Astrocyte (in vitro differentiated cells and primary cell): ENCODE data around the gene PLD1. TPM values are rescaled to one million over a fixed set of nuclear protein-coding genes. Genes with fewer than 3 reads are reported as not detected.

Experiments
- DNase-seq: peaks from one replicate; pipeline ENCODE4 v3.0.0-alpha.2; 2010; ENCODE audit warnings: low read depth
- FAIRE-seq: peaks from 2 replicates; lab custom pipeline; 2011; peaks lifted over from hg19 to GRCh38; lab: Jason Lieb, UNC
- H2AFZ ChIP-seq: 2 replicates; pipeline ENCODE4 v1.6.0; 2012; ENCODE audit warnings: low read depth, low read length, inconsistent platforms
- H3K27ac ChIP-seq: 2 replicates; pipeline ENCODE4 v1.5.1; 2011; ENCODE audit warnings: low read depth, low read length, inconsistent platforms
- H3K27me3 ChIP-seq: 2 replicates; pipeline ENCODE4 v1.6.0; 2011; ENCODE audit warnings: low read length, inconsistent platforms; ENCODE audit not compliant: insufficient read depth
- H3K36me3 ChIP-seq: 2 replicates; pipeline ENCODE4 v1.5.1; 2011; ENCODE audit warnings: low read length, inconsistent platforms; ENCODE audit not compliant: insufficient read depth
- H3K4me1 ChIP-seq: 2 replicates; pipeline ENCODE4 v1.5.1; 2011; ENCODE audit warnings: low read length, inconsistent platforms; ENCODE audit not compliant: insufficient read depth
- H3K4me2 ChIP-seq: 2 replicates; pipeline ENCODE4 v1.6.0; 2012; ENCODE audit warnings: low read length, inconsistent platforms
- H3K4me3 ChIP-seq: 2 replicates; pipeline ENCODE4 v1.5.1; 2011; ENCODE audit warnings: low read depth, mild to moderate bottlenecking, low read length, inconsistent platforms; ENCODE audit not compliant: insufficient read depth
- H3K79me2 ChIP-seq: 2 replicates; pipeline ENCODE4 v1.6.0; 2012; ENCODE audit warnings: mild to moderate bottlenecking, low read length, inconsistent platforms; ENCODE audit not compliant: insufficient read depth
- H3K9ac ChIP-seq: 2 replicates; pipeline ENCODE4 v1.6.0; 2012; ENCODE audit warnings: mild to moderate bottlenecking, low read length, inconsistent platforms
- H3K9me3 ChIP-seq: 2 replicates; pipeline ENCODE4 v1.5.1; 2012; ENCODE audit warnings: low read depth, mild to moderate bottlenecking, low read length, inconsistent platforms; ENCODE audit not compliant: insufficient read depth
- H4K20me1 ChIP-seq: 2 replicates; pipeline ENCODE4 v1.6.0; 2012; ENCODE audit warnings: low read length, inconsistent platforms; ENCODE audit not compliant: insufficient read depth
- H3K27ac Mint-ChIP-seq: one replicate; pipeline ENCODE4 v1.8.0; 2021; ENCODE audit warnings: mild to moderate bottlenecking, mixed read lengths; ENCODE audit not compliant: unreplicated experiment
- H3K27me3 Mint-ChIP-seq: one replicate; pipeline ENCODE4 v1.8.0; 2021; ENCODE audit warnings: low read depth, mixed read lengths; ENCODE audit not compliant: unreplicated experiment
- H3K36me3 Mint-ChIP-seq: one replicate; pipeline ENCODE4 v1.8.0; 2021; ENCODE audit warnings: low read depth, mixed read lengths; ENCODE audit not compliant: unreplicated experiment
- H3K4me1 Mint-ChIP-seq: one replicate; pipeline ENCODE4 v1.8.0; 2021; ENCODE audit warnings: low read depth, mixed read lengths; ENCODE audit not compliant: unreplicated experiment
- H3K4me3 Mint-ChIP-seq: one replicate; pipeline ENCODE4 v1.8.0; 2021; ENCODE audit warnings: mild to moderate bottlenecking, moderate library complexity, mixed read lengths; ENCODE audit not compliant: unreplicated experiment
- H3K9me3 Mint-ChIP-seq: one replicate; pipeline ENCODE4 v1.8.0; 2021; ENCODE audit warnings: mild to moderate bottlenecking, mixed read lengths; ENCODE audit not compliant: unreplicated experiment
- EZH2 ChIP-seq: IDR thresholded peaks from 2 replicates; pipeline ENCODE4 v1.6.1; 2012; ENCODE audit warnings: mild to moderate bottlenecking, low read length, inconsistent platforms; ENCODE audit not compliant: insufficient read depth
- total RNA-seq: library from RNA; stranded (reverse); gene quantifications from 2 replicates; pipeline ENCODE4 v1.2.1, GENCODE V29; 2021
- TF ChIP-seq, protein P1 (sequence below): IDR thresholded peaks from 2 replicates; pipeline ENCODE4 v1.5.1; 2011; ENCODE audit warnings: low read depth, mild to moderate bottlenecking, inconsistent platforms, low read length, moderate library complexity; ENCODE audit not compliant: insufficient read depth

The PLD1 gene
- total RNA-seq, 1 donor from 2014 or later, result 21.5 TPM

DNA sequence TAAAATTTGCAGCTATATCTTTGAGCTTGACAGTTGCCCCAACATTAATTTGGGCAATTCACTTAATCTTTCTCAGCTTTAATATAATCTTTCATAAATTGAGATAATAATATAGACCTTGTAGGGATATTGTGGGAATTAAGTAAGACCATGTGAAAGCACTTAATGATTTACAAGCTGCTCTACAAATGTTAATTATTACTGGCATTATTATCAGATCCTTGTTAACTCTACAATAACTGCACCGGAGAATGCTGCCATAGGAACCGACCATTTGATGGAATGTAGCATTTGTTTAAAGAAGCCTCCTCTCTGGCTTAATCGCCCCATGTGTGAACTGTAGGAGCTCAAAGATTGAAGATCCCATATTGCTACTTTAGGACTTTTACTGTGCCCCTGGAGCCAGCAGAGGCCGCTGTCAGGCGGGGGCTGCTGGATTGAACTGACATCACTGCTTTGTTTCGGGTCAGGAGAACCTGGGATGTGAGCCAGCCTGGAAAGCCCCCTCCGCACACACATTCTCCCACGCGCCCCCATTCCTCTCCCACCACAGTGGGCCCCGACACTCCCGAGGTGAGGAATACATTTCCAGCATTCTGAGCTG, 195.9 kb downstream of the PLD1 start:
- peaks cover 4% of the 10 kb centered on the region for H3K9me3 Mint-ChIP-seq
- H3K36me3 ChIP-seq, result no peaks in the 10 kb centered on the region
- no peaks in the 10 kb centered on the region for H3K79me2 ChIP-seq
- no peaks in the 10 kb centered on the region for H3K27me3 Mint-ChIP-seq
- no peak overlapping the region for H3K4me2 ChIP-seq
- TF ChIP-seq, protein P1, sequence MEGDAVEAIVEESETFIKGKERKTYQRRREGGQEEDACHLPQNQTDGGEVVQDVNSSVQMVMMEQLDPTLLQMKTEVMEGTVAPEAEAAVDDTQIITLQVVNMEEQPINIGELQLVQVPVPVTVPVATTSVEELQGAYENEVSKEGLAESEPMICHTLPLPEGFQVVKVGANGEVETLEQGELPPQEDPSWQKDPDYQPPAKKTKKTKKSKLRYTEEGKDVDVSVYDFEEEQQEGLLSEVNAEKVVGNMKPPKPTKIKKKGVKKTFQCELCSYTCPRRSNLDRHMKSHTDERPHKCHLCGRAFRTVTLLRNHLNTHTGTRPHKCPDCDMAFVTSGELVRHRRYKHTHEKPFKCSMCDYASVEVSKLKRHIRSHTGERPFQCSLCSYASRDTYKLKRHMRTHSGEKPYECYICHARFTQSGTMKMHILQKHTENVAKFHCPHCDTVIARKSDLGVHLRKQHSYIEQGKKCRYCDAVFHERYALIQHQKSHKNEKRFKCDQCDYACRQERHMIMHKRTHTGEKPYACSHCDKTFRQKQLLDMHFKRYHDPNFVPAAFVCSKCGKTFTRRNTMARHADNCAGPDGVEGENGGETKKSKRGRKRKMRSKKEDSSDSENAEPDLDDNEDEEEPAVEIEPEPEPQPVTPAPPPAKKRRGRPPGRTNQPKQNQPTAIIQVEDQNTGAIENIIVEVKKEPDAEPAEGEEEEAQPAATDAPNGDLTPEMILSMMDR, result peak; percentile 65
- no peak for TF ChIP-seq EZH2
- H3K4me1 Mint-ChIP-seq, result peaks cover 5% of the 10 kb centered on the region
- no peak overlapping the region for H3K9ac ChIP-seq
- no peaks in the 10 kb centered on the region for H4K20me1 ChIP-seq
- peak overlapping the region; percentile 38 for H2AFZ ChIP-seq
- no peaks in the 10 kb centered on the region for H3K27me3 ChIP-seq
- FAIRE-seq (no peak), DNase-seq (peak; percentile 41)
- H3K9me3 ChIP-seq, result peaks cover 4% of the 10 kb centered on the region
- H3K27ac ChIP-seq, result no peak overlapping the region
- peak overlapping the region; percentile 28 for H3K27ac Mint-ChIP-seq
- H3K4me1 ChIP-seq, result no peaks in the 10 kb centered on the region
- no peak overlapping the region for H3K4me3 ChIP-seq
- peaks cover 26% of the 10 kb centered on the region for H3K36me3 Mint-ChIP-seq
- no peak overlapping the region for H3K4me3 Mint-ChIP-seq

- Mint-ChIP-seq H3K4me1 (peaks cover 5% of the 10 kb centered on the region), H3K27ac (no peak overlapping the region), H3K27me3 (no peaks in the 10 kb centered on the region), H3K36me3 (peaks cover 5% of the 10 kb centered on the region), H3K9me3 (no peaks in the 10 kb centered on the region), H3K4me3 (no peak overlapping the region)
- no peaks in the 10 kb centered on the region for H3K9me3 ChIP-seq
- no peak overlapping the region for H3K4me3 ChIP-seq
- no peaks in the 10 kb centered on the region for H3K36me3 ChIP-seq
- H4K20me1 ChIP-seq, result no peaks in the 10 kb centered on the region
- no peaks in the 10 kb centered on the region for H3K79me2 ChIP-seq
- peaks cover 3% of the 10 kb centered on the region for H3K4me1 ChIP-seq
- H3K4me2 ChIP-seq, result no peak overlapping the region
- no peaks in the 10 kb centered on the region for H3K27me3 ChIP-seq
- FAIRE-seq (no peak), DNase-seq (no peak)
- H3K27ac ChIP-seq, result no peak overlapping the region
- TF ChIP-seq, protein P1, result no peak
- TF ChIP-seq EZH2, result no peak
- H2AFZ ChIP-seq, result no peak overlapping the region
- H3K9ac ChIP-seq, result no peak overlapping the region
Observed at GRCh38 chr3:171607452-171607851, 202.8 kb downstream of the PLD1 start.

DNA sequence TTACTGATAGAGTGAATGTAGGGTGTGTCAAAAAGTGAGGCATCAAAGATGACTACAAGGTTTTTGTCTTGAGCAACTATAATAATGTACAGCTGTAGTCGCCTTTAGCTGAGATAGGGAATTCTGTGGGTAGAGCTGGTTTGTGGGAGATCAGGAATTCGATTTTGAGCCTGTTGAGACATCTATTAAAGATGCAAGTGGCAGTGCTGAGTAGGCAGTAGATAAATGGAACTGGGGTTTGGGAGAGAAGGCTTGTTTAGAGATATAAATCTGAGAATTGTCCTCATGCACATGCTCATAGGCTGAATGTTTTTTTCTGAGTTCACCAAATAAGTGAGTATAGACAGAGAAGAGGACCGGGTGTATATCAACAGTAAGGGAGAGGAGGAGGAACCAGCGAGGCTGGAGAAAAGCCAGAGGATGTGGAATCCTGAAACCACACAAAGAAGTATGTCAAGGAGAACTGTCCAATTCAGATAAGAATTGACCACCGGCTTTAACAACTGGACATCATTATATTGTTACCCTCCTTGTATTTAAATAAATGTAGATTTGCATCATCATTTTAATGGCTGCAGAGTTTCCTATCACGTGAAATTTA, 204.0 kb downstream of the PLD1 start:
- Histone ChIP-seq H3K4me2 (no peak overlapping the region), H3K9ac (no peak overlapping the region), H3K4me3 (no peak overlapping the region), H3K36me3 (no peaks in the 10 kb centered on the region), H3K79me2 (no peaks in the 10 kb centered on the region), H3K27ac (no peak overlapping the region), H3K9me3 (no peaks in the 10 kb centered on the region), H3K27me3 (no peaks in the 10 kb centered on the region), H3K4me1 (peaks cover 3% of the 10 kb centered on the region), H2AFZ (no peak overlapping the region), H4K20me1 (no peaks in the 10 kb centered on the region)
- H3K9me3 Mint-ChIP-seq, result no peaks in the 10 kb centered on the region
- H3K4me3 Mint-ChIP-seq, result no peak overlapping the region
- peak; percentile 75 for DNase-seq
- peaks cover 5% of the 10 kb centered on the region for H3K4me1 Mint-ChIP-seq
- no peaks in the 10 kb centered on the region for H3K27me3 Mint-ChIP-seq
- peaks cover 6% of the 10 kb centered on the region for H3K36me3 Mint-ChIP-seq
- FAIRE-seq, result no peak
- TF ChIP-seq EZH2, result no peak
- TF ChIP-seq, protein P1, result no peak
- no peak overlapping the region for H3K27ac Mint-ChIP-seq
